ENCODE measurements around the gene DAGLA. TPM values are rescaled to one million over a fixed set of nuclear protein-coding genes. Genes with fewer than 3 reads are reported as not detected.

Gene DAGLA
- total and polyA plus RNA-seq, 8 donors = under 0.01 to 27.2 (median 1.0) TPM

DNA sequence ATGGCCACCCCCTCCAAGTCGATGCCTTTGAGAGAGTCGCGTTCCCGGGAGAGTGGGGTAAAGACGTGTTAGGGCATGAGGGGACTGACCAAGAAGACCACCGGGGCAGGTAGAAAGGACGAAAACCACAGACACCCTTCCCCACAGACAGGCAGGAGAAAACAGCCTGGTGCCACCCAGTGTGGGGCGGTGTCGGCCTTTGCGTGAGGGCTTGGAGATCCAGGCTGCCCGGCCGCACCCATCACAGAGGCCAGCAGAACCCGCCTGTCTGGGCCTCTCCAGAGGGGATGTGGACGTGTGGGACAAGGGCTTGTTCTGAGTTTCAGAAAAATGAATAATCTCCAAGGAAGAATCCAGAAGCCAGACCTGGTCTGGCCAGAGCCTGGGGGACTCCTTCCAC is 30.8 kb downstream of the DAGLA start:
- WGBS, 5 donors = 86 to 96% (median 89%) methylated on average over 14 of the region's 14 CpGs
- H3K27ac ChIP-seq = no peak overlapping the region
- intact Hi-C loops (cut with DNase I; ENCODE audit: low total_unique reads) = no loop called here
- no peaks in the 10 kb centered on the region for H3K27me3 ChIP-seq
- H3K4me3 ChIP-seq = no peak overlapping the region
- H3K36me3 ChIP-seq = no peaks in the 10 kb centered on the region
- H3K4me1 ChIP-seq = peaks cover 0 to 4% (median 4%) of the 10 kb centered on the region in 4 donors
- no peak for DNase-seq
- no peaks in the 10 kb centered on the region for H3K9me3 ChIP-seq
- no peak for TF ChIP-seq POLR2AphosphoS5 (IDR thresholded peaks at IDR 0.05)
- no peak for TF ChIP-seq POLR2A (IDR thresholded peaks at IDR 0.05)
- no peak for TF ChIP-seq EP300 (IDR thresholded peaks at IDR 0.05)
- TF ChIP-seq, protein P1, sequence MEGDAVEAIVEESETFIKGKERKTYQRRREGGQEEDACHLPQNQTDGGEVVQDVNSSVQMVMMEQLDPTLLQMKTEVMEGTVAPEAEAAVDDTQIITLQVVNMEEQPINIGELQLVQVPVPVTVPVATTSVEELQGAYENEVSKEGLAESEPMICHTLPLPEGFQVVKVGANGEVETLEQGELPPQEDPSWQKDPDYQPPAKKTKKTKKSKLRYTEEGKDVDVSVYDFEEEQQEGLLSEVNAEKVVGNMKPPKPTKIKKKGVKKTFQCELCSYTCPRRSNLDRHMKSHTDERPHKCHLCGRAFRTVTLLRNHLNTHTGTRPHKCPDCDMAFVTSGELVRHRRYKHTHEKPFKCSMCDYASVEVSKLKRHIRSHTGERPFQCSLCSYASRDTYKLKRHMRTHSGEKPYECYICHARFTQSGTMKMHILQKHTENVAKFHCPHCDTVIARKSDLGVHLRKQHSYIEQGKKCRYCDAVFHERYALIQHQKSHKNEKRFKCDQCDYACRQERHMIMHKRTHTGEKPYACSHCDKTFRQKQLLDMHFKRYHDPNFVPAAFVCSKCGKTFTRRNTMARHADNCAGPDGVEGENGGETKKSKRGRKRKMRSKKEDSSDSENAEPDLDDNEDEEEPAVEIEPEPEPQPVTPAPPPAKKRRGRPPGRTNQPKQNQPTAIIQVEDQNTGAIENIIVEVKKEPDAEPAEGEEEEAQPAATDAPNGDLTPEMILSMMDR (IDR thresholded peaks at IDR 0.05) = no peak

GRCh38 chr11:61711498-61711897 is 31.3 kb downstream of the DAGLA start:
- Histone ChIP-seq H3K36me3 (no peaks in the 10 kb centered on the region), H3K4me3 (no peak overlapping the region), H3K4me1 (peaks cover 3 to 9% (median 6%) of the 10 kb centered on the region in 4 donors), H3K9me3 (no peaks in the 10 kb centered on the region), H3K27me3 (no peaks in the 10 kb centered on the region), H3K27ac (no peak overlapping the region)
- intact Hi-C loops (cut with DNase I; ENCODE audit: low total_unique reads) = no loop called here
- no peak for DNase-seq
- no peak for TF ChIP-seq EP300 (IDR thresholded peaks at IDR 0.05)
- TF ChIP-seq, protein P1 (IDR thresholded peaks at IDR 0.05) = no peak
- no peak for TF ChIP-seq POLR2AphosphoS5 (IDR thresholded peaks at IDR 0.05)
- TF ChIP-seq POLR2A (IDR thresholded peaks at IDR 0.05) = no peak
- WGBS, 5 donors = 74 to 84% (median 83%) methylated on average over 6 of the region's 6 CpGs

DNA sequence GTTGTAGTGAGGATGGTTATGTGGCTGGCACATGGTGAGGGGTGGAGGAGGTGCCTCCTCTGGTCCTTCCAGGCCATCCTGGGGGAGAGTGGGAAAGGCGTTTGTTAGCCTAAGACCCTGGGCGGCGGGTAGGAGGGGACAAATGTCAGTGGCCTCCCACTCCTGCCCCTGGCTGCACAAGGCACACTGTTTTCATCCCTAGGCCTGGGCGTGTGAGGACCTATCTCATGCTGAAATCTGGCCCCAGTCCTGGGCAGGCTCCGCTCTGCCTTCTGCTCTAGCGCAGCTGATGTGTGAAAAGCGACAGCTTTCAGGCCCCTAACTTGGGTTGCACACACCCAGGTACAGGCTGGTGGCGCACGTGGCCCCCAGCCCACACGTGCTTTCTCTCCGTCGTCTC is 32.1 kb downstream of the DAGLA start:
- Histone ChIP-seq H3K27ac (no peak overlapping the region), H3K4me3 (no peak overlapping the region), H3K36me3 (no peaks in the 10 kb centered on the region), H3K27me3 (no peaks in the 10 kb centered on the region), H3K4me1 (peaks cover 4 to 17% (median 7%) of the 10 kb centered on the region in 4 donors), H3K9me3 (no peaks in the 10 kb centered on the region)
- intact Hi-C loops (cut with DNase I; ENCODE audit: low total_unique reads) = no loop called here
- 86 to 89% (median 88%) methylated on average over 6 to 12 of the region's 12 CpGs for WGBS, 5 donors
- no peak for DNase-seq
- TF ChIP-seq POLR2AphosphoS5 (IDR thresholded peaks at IDR 0.05) = no peak
- TF ChIP-seq, protein P1 (IDR thresholded peaks at IDR 0.05) = no peak
- TF ChIP-seq POLR2A (IDR thresholded peaks at IDR 0.05) = no peak
- no peak for TF ChIP-seq EP300 (IDR thresholded peaks at IDR 0.05)

- H3K36me3 ChIP-seq = no peaks in the 10 kb centered on the region
- TF ChIP-seq POLR2AphosphoS5 (IDR thresholded peaks at IDR 0.05) (no peak), EP300 (IDR thresholded peaks at IDR 0.05) (no peak), POLR2A (IDR thresholded peaks at IDR 0.05) (no peak)
- TF ChIP-seq, protein P1 (IDR thresholded peaks at IDR 0.05) = no peak
- no peaks in the 10 kb centered on the region for H3K27me3 ChIP-seq
- no peaks in the 10 kb centered on the region for H3K9me3 ChIP-seq
- H3K4me1 ChIP-seq = peaks cover 9 to 22% (median 9%) of the 10 kb centered on the region in 4 donors
- H3K27ac ChIP-seq = no peak overlapping the region
- 89 to 98% (median 91%) methylated on average over 6 of the region's 6 CpGs for WGBS, 5 donors
- intact Hi-C loops (cut with DNase I; ENCODE audit: low total_unique reads) = no loop called here
- no peak for DNase-seq
- no peak overlapping the region for H3K4me3 ChIP-seq
Measured at GRCh38 chr11:61712846-61713245, 32.7 kb downstream of the DAGLA start.
